Measurements from ENCODE around the gene NR2C2.

NR2C2 gene

GRCh38 chr3:15063656-15064286, 116.4 kb downstream of the NR2C2 start:
- no peak for TF ChIP-seq CTCF (IDR thresholded peaks at IDR 0.05; ENCODE audit: low read depth, low read length)
- H3K4me3 ChIP-seq (ENCODE audit: low read depth, low read length) = peak overlapping the region; percentile 88

GRCh38 chr3:15064299-15064834, 117.0 kb downstream of the NR2C2 start:
- no peak for TF ChIP-seq CTCF (IDR thresholded peaks at IDR 0.05; ENCODE audit: low read depth, low read length)
- peak overlapping the region; percentile 88 for H3K4me3 ChIP-seq (ENCODE audit: low read depth, low read length)

GRCh38 chr3:15064835-15065549, 117.6 kb downstream of the NR2C2 start, which contains the start of gene MRPS25:
Gene MRPS25 (minus strand): TSS chr3:15065315. CDS start chr3:15065194, 121 bp downstream.
- peak within 1 kb of the TSS; percentile 88 for H3K4me3 ChIP-seq (ENCODE audit: low read depth, low read length)
- no peak for TF ChIP-seq CTCF (IDR thresholded peaks at IDR 0.05; ENCODE audit: low read depth, low read length)

- H3K4me3 ChIP-seq (ENCODE audit: low read depth, low read length) = peak overlapping the region; percentile 88
- no peak for TF ChIP-seq CTCF (IDR thresholded peaks at IDR 0.05; ENCODE audit: low read depth, low read length)
These were observed 118.2 kb downstream of the NR2C2 start for GRCh38 chr3:15065550-15066007.

- TF ChIP-seq CTCF (IDR thresholded peaks at IDR 0.05; ENCODE audit: low read depth, low read length) = no peak
- no peak overlapping the region for H3K4me3 ChIP-seq (ENCODE audit: low read depth, low read length)
These were observed 119.1 kb downstream of the NR2C2 start for GRCh38 chr3:15066467-15066866.

GRCh38 chr3:15069441-15069840, 122.1 kb downstream of the NR2C2 start:
- H3K4me3 ChIP-seq (ENCODE audit: low read depth, low read length) = no peak overlapping the region
- no peak for TF ChIP-seq CTCF (IDR thresholded peaks at IDR 0.05; ENCODE audit: low read depth, low read length)

- TF ChIP-seq CTCF (IDR thresholded peaks at IDR 0.05; ENCODE audit: low read depth, low read length) = no peak
- H3K4me3 ChIP-seq (ENCODE audit: low read depth, low read length) = no peak overlapping the region
These were observed 124.3 kb downstream of the NR2C2 start for GRCh38 chr3:15071699-15072098.

Data from WI38 (cell line).